WTC11 (cell line): ENCODE measurements around the gene FFAR1. TPM values are rescaled to one million over a fixed set of nuclear protein-coding genes. Genes with fewer than 3 reads are reported as not detected.

Experiments used
- ATAC-seq: fragments of 200-7000 bp; cut with Tn5 transposase; 2 replicates; pipeline ENCODE4 v1.10.0; 2021; ENCODE audit warnings: mild to moderate bottlenecking, moderate library complexity
- CTCF ChIA-PET: fragments of 300-600 bp; sonication (Branson Sonifier 250); formaldehyde crosslinking; loops from one replicate; lab custom pipeline; 2021; ENCODE audit warnings: antibody characterized with exemption; lab: Charles Lee
- POLR2A ChIA-PET: fragments of 350-600 bp; sonication (Branson Sonifier 250); formaldehyde crosslinking; loops from one replicate; lab custom pipeline; 2021; ENCODE audit warnings: antibody characterized with exemption; lab: Charles Lee
- DNase-seq: peaks from one replicate; pipeline ENCODE4 v3.0.0; 2021; ENCODE audit warnings: low spot score
- H3K27ac Mint-ChIP-seq: 2 replicates; pipeline ENCODE4 v1.8.0; 2021; ENCODE audit warnings: mixed read lengths
- H3K27me3 Mint-ChIP-seq: 2 replicates; pipeline ENCODE4 v1.8.0; 2021; ENCODE audit warnings: low read depth, mild to moderate bottlenecking, moderate library complexity, mixed read lengths
- H3K36me3 Mint-ChIP-seq: 2 replicates; pipeline ENCODE4 v1.8.0; 2021; ENCODE audit warnings: mixed read lengths
- H3K4me1 Mint-ChIP-seq: 2 replicates; pipeline ENCODE4 v1.8.0; 2022; ENCODE audit warnings: mixed read lengths
- H3K4me3 Mint-ChIP-seq: 2 replicates; pipeline ENCODE4 v1.8.0; 2021; ENCODE audit warnings: mild to moderate bottlenecking, moderate library complexity, mixed read lengths
- H3K9me3 Mint-ChIP-seq: 2 replicates; pipeline ENCODE4 v1.8.0; 2021; ENCODE audit warnings: mixed read lengths
- ESRRA ChIP-seq: sonication (generic); formaldehyde crosslinking; IDR thresholded peaks from 2 replicates; pipeline ENCODE4 v1.8.1; 2022; ENCODE audit warnings: mild to moderate bottlenecking, missing genetic modification reagents, borderline replicate concordance
- FOXJ3 ChIP-seq: sonication (generic); formaldehyde crosslinking; IDR thresholded peaks from 2 replicates; pipeline ENCODE4 v1.9.0; 2021; ENCODE audit warnings: missing genetic modification reagents, mild to moderate bottlenecking, borderline replicate concordance
- GRHL2 ChIP-seq: fragments of 250-450 bp; sonication (Bioruptor Pico); IDR thresholded peaks from 2 replicates; pipeline ENCODE4 v1.8.0; 2022; ENCODE audit warnings: mild to moderate bottlenecking, moderate library complexity; ENCODE audit not compliant: insufficient replicate concordance, severe bottlenecking
- IRF2 ChIP-seq: sonication (generic); formaldehyde crosslinking; IDR thresholded peaks from 2 replicates; pipeline ENCODE4 v1.8.0; 2022; ENCODE audit warnings: low read depth, missing genetic modification reagents, borderline replicate concordance
- MXD4 ChIP-seq: fragments of 250-450 bp; sonication (Bioruptor Pico); IDR thresholded peaks from 2 replicates; pipeline ENCODE4 v1.8.0; 2021; ENCODE audit warnings: mild to moderate bottlenecking, moderate library complexity, borderline replicate concordance
- RORB ChIP-seq: fragments of 250-450 bp; sonication (Bioruptor Pico); IDR thresholded peaks from 2 replicates; pipeline ENCODE4 v1.9.0; 2021; ENCODE audit warnings: mild to moderate bottlenecking
- SOX15 ChIP-seq: fragments of 250-450 bp; sonication (Bioruptor Pico); IDR thresholded peaks from 2 replicates; pipeline ENCODE4 v1.9.0; 2021; ENCODE audit warnings: mild to moderate bottlenecking
- SP1 ChIP-seq: sonication (generic); formaldehyde crosslinking; conservative IDR thresholded peaks from 2 replicates; pipeline ENCODE4 v1.8.1; 2022; ENCODE audit warnings: missing genetic modification reagents
- TEAD4 ChIP-seq: sonication (generic); formaldehyde crosslinking; IDR thresholded peaks from 2 replicates; pipeline ENCODE4 v1.8.0; 2022; ENCODE audit warnings: mild to moderate bottlenecking, missing genetic modification reagents
- TP53 ChIP-seq: sonication (generic); formaldehyde crosslinking; IDR thresholded peaks from 2 replicates; pipeline ENCODE4 v1.8.1; 2023; ENCODE audit warnings: mild to moderate bottlenecking, missing genetic modification reagents
- ZNF219 ChIP-seq: sonication (generic); formaldehyde crosslinking; IDR thresholded peaks from 2 replicates; pipeline ENCODE4 v1.8.0; 2023; ENCODE audit warnings: missing genetic modification reagents, mild to moderate bottlenecking, borderline replicate concordance
- ZNF396 ChIP-seq: fragments of 250-450 bp; sonication (Bioruptor Pico); IDR thresholded peaks from 2 replicates; pipeline ENCODE4 v1.8.0; 2021; ENCODE audit warnings: mild to moderate bottlenecking, moderate library complexity, borderline replicate concordance
- ZNF423 ChIP-seq: fragments of 250-450 bp; sonication (Bioruptor Pico); IDR thresholded peaks from 2 replicates; pipeline ENCODE4 v2.1.2; 2022; ENCODE audit warnings: mild to moderate bottlenecking, moderate library complexity
- total RNA-seq: library from RNA; stranded (reverse); gene quantifications from 3 replicates; pipeline ENCODE4 v1.2.3, GENCODE V29; 2021
- TF ChIP-seq, protein P1 (sequence below): sonication (generic); formaldehyde crosslinking; IDR thresholded peaks from 2 replicates; pipeline ENCODE4 v1.8.1; 2023; ENCODE audit warnings: mild to moderate bottlenecking, missing genetic modification reagents
- TF ChIP-seq, protein P2 (sequence below): sonication (generic); formaldehyde crosslinking; IDR thresholded peaks from 2 replicates; pipeline ENCODE4 v1.8.0; 2023; ENCODE audit warnings: mild to moderate bottlenecking, missing genetic modification reagents
- TF ChIP-seq, protein P3 (sequence below): fragments of 250-450 bp; sonication (Bioruptor Pico); IDR thresholded peaks from 2 replicates; pipeline ENCODE4 v1.9.0; 2021; ENCODE audit warnings: mild to moderate bottlenecking, borderline replicate concordance
- TF ChIP-seq, protein P4 (sequence below): sonication (generic); formaldehyde crosslinking; IDR thresholded peaks from 2 replicates; pipeline ENCODE4 v1.8.1; 2022; ENCODE audit warnings: mild to moderate bottlenecking, moderate library complexity, missing genetic modification reagents
- TF ChIP-seq, protein P5 (sequence below): fragments of 250-450 bp; sonication (Bioruptor Pico); IDR thresholded peaks from 2 replicates; pipeline ENCODE4 v2.1.2; 2022; ENCODE audit warnings: mild to moderate bottlenecking, moderate library complexity

Gene FFAR1
- total RNA-seq, 1 experiment from 2014 or later = 0.07 TPM

DNA sequence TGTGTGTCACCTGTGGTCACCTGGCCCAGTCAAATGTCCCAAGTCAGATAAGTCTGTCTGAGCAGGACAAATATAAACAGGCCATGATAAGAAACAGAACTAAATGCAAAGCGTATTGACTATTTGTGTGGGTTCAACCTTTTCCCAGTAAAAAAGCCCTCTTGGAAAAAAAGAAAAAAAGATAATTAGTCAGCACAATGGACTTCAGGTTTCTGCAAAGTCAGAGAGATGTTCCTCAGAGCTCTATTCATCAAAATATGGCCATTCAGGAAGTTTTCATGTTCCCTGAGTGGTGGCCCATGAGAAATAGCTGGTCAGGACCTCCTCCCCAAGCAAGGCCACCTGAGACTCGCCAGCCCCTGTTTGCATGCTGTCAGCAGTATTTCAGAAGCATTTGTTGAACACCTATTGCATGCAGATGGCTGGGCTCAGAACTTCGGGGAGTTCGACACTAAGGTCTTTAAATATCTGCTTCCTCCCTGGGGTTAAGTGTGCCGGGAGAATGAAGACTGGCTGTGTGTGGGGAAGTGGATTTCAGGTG, 13.2 kb downstream of the FFAR1 start:
- Mint-ChIP-seq H3K4me3 (no peak overlapping the region), H3K4me1 (peaks cover 4% of the 10 kb centered on the region; the same call in 1 of the 2 replicates), H3K36me3 (no peaks in the 10 kb centered on the region), H3K27me3 (no peaks in the 10 kb centered on the region), H3K9me3 (no peaks in the 10 kb centered on the region), H3K27ac (no peak overlapping the region)
- no peak for ATAC-seq
- DNase-seq = no peak
- ChIA-PET CTCF (interaction anchor here (0.6 to 3.8 kb wide), 3 partner anchors 8 to 149 kb away, joined by 3 to 15 read pairs (median 5); no protein-coding TSS in a partner anchor), POLR2A (no interaction called here)
- TF ChIP-seq TP53 (no peak), GRHL2 (no peak), SOX15 (CRISPR knock-in tag) (no peak), TEAD4 (CRISPR knock-in tag) (no peak), IRF2 (CRISPR knock-in tag) (no peak), ZNF219 (CRISPR knock-in tag) (no peak), FOXJ3 (no peak), RORB (CRISPR knock-in tag) (no peak), MXD4 (no peak), ESRRA (no peak), SP1 (CRISPR knock-in tag) (no peak), ZNF396 (CRISPR knock-in tag) (no peak), ZNF423 (no peak)
- TF ChIP-seq, protein P1, sequence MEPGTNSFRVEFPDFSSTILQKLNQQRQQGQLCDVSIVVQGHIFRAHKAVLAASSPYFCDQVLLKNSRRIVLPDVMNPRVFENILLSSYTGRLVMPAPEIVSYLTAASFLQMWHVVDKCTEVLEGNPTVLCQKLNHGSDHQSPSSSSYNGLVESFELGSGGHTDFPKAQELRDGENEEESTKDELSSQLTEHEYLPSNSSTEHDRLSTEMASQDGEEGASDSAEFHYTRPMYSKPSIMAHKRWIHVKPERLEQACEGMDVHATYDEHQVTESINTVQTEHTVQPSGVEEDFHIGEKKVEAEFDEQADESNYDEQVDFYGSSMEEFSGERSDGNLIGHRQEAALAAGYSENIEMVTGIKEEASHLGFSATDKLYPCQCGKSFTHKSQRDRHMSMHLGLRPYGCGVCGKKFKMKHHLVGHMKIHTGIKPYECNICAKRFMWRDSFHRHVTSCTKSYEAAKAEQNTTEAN = no peak
- TF ChIP-seq, protein P2, sequence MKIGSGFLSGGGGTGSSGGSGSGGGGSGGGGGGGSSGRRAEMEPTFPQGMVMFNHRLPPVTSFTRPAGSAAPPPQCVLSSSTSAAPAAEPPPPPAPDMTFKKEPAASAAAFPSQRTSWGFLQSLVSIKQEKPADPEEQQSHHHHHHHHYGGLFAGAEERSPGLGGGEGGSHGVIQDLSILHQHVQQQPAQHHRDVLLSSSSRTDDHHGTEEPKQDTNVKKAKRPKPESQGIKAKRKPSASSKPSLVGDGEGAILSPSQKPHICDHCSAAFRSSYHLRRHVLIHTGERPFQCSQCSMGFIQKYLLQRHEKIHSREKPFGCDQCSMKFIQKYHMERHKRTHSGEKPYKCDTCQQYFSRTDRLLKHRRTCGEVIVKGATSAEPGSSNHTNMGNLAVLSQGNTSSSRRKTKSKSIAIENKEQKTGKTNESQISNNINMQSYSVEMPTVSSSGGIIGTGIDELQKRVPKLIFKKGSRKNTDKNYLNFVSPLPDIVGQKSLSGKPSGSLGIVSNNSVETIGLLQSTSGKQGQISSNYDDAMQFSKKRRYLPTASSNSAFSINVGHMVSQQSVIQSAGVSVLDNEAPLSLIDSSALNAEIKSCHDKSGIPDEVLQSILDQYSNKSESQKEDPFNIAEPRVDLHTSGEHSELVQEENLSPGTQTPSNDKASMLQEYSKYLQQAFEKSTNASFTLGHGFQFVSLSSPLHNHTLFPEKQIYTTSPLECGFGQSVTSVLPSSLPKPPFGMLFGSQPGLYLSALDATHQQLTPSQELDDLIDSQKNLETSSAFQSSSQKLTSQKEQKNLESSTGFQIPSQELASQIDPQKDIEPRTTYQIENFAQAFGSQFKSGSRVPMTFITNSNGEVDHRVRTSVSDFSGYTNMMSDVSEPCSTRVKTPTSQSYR (CRISPR knock-in tag) = no peak
- TF ChIP-seq, protein P3, sequence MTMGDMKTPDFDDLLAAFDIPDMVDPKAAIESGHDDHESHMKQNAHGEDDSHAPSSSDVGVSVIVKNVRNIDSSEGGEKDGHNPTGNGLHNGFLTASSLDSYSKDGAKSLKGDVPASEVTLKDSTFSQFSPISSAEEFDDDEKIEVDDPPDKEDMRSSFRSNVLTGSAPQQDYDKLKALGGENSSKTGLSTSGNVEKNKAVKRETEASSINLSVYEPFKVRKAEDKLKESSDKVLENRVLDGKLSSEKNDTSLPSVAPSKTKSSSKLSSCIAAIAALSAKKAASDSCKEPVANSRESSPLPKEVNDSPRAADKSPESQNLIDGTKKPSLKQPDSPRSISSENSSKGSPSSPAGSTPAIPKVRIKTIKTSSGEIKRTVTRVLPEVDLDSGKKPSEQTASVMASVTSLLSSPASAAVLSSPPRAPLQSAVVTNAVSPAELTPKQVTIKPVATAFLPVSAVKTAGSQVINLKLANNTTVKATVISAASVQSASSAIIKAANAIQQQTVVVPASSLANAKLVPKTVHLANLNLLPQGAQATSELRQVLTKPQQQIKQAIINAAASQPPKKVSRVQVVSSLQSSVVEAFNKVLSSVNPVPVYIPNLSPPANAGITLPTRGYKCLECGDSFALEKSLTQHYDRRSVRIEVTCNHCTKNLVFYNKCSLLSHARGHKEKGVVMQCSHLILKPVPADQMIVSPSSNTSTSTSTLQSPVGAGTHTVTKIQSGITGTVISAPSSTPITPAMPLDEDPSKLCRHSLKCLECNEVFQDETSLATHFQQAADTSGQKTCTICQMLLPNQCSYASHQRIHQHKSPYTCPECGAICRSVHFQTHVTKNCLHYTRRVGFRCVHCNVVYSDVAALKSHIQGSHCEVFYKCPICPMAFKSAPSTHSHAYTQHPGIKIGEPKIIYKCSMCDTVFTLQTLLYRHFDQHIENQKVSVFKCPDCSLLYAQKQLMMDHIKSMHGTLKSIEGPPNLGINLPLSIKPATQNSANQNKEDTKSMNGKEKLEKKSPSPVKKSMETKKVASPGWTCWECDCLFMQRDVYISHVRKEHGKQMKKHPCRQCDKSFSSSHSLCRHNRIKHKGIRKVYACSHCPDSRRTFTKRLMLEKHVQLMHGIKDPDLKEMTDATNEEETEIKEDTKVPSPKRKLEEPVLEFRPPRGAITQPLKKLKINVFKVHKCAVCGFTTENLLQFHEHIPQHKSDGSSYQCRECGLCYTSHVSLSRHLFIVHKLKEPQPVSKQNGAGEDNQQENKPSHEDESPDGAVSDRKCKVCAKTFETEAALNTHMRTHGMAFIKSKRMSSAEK (CRISPR knock-in tag) = no peak
- TF ChIP-seq, protein P4, sequence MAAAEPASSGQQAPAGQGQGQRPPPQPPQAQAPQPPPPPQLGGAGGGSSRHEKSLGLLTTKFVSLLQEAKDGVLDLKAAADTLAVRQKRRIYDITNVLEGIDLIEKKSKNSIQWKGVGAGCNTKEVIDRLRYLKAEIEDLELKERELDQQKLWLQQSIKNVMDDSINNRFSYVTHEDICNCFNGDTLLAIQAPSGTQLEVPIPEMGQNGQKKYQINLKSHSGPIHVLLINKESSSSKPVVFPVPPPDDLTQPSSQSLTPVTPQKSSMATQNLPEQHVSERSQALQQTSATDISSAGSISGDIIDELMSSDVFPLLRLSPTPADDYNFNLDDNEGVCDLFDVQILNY = no peak
- TF ChIP-seq, protein P5, sequence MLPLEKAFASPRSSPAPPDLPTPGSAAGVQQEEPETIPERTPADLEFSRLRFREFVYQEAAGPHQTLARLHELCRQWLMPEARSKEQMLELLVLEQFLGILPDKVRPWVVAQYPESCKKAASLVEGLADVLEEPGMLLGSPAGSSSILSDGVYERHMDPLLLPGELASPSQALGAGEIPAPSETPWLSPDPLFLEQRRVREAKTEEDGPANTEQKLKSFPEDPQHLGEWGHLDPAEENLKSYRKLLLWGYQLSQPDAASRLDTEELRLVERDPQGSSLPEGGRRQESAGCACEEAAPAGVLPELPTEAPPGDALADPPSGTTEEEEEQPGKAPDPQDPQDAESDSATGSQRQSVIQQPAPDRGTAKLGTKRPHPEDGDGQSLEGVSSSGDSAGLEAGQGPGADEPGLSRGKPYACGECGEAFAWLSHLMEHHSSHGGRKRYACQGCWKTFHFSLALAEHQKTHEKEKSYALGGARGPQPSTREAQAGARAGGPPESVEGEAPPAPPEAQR = no peak
